ENCODE measurements around the gene ARHGEF2. TPM values are rescaled to one million over a fixed set of nuclear protein-coding genes. Genes with fewer than 3 reads are reported as not detected.

The ARHGEF2 gene
- total RNA-seq, 2 experiments from 2014 or later: 78.8 to 133 TPM

GRCh38 chr1:155946633-155947219 is 31.6 kb downstream of the ARHGEF2 start:
- TF ChIP-seq CTCF (conservative IDR thresholded peaks at IDR 0.05; ENCODE audit: low read length) (no peak), EZH2phosphoT487 (IDR thresholded peaks at IDR 0.05; ENCODE audit: borderline replicate concordance, low read depth, low read length) (no peak)
- ChIA-PET POLR2A (interaction anchor here (0.6 to 4.3 kb wide), 4 partner anchors 13 to 36 kb away, joined by 4 to 34 read pairs (median 25); partner anchors contain the start of genes ARHGEF2 and KHDC4), CTCF (ENCODE audit: unreplicated experiment) (interaction anchor here (1.3 to 1.4 kb wide), 2 partner anchors 31 to 87 kb away, joined by 3 to 4 read pairs; partner anchors contain the start of genes ARHGEF2 and SYT11)
- no peaks in the 10 kb centered on the region for H3K9me2 ChIP-seq (ENCODE audit: insufficient read depth, low read length)
- peak overlapping the region; percentile 96 for H3K27ac ChIP-seq (ENCODE audit: low read depth, low read length, poor library complexity, severe bottlenecking)
- DNase-seq (ENCODE audit: low spot score): no peak
- intact Hi-C loops (cut with micrococcal nuclease; ENCODE audit: unreplicated experiment): loop anchor here (1.0 kb wide), 2 partner anchors 14 to 37 kb away; no protein-coding TSS in a partner anchor
- H3K4me3 ChIP-seq (ENCODE audit: low read depth, low read length, poor library complexity, severe bottlenecking): peak overlapping the region; percentile 37
- H3K9me3 ChIP-seq (ENCODE audit: low read length): no peaks in the 10 kb centered on the region
- H3K36me3 ChIP-seq (ENCODE audit: insufficient read depth, low read length): peaks cover 50% of the 10 kb centered on the region
- BruUV-seq (replicated peaks): no TSS peak
- no peaks in the 10 kb centered on the region for H4K20me1 ChIP-seq (ENCODE audit: insufficient read depth, low read length)
- peak overlapping the region; percentile 89 for H3K4me2 ChIP-seq (ENCODE audit: low read length)
- no peak overlapping the region for H2AFZ ChIP-seq (ENCODE audit: low read length)
- peaks cover 60% of the 10 kb centered on the region for H3K4me1 ChIP-seq (ENCODE audit: insufficient read depth, low read length, poor library complexity, severe bottlenecking)
- H3K79me2 ChIP-seq (ENCODE audit: insufficient read depth, low read depth, low read length): no peaks in the 10 kb centered on the region

GRCh38 chr1:155944444-155944799 is 33.9 kb downstream of the ARHGEF2 start:
- Histone ChIP-seq H3K9me2 (ENCODE audit: insufficient read depth, low read length) (no peaks in the 10 kb centered on the region), H3K27ac (ENCODE audit: low read depth, low read length, poor library complexity, severe bottlenecking) (peak overlapping the region; percentile 96), H2AFZ (ENCODE audit: low read length) (no peak overlapping the region), H3K4me3 (ENCODE audit: low read depth, low read length, poor library complexity, severe bottlenecking) (peak overlapping the region; percentile 13), H4K20me1 (ENCODE audit: insufficient read depth, low read length) (no peaks in the 10 kb centered on the region), H3K36me3 (ENCODE audit: insufficient read depth, low read length) (peaks cover 28% of the 10 kb centered on the region), H3K4me1 (ENCODE audit: insufficient read depth, low read length, poor library complexity, severe bottlenecking) (peaks cover 83% of the 10 kb centered on the region), H3K79me2 (ENCODE audit: insufficient read depth, low read depth, low read length) (no peaks in the 10 kb centered on the region), H3K4me2 (ENCODE audit: low read length) (peak overlapping the region; percentile 89), H3K9me3 (ENCODE audit: low read length) (no peaks in the 10 kb centered on the region)
- BruUV-seq (replicated peaks): no TSS peak
- TF ChIP-seq EZH2phosphoT487 (IDR thresholded peaks at IDR 0.05; ENCODE audit: borderline replicate concordance, low read depth, low read length): no peak
- TF ChIP-seq CTCF (conservative IDR thresholded peaks at IDR 0.05; ENCODE audit: low read length): no peak
- DNase-seq (ENCODE audit: low spot score): peak; percentile 57
- CTCF ChIA-PET (ENCODE audit: unreplicated experiment): interaction anchor here (0.6 to 2.8 kb wide), 5 partner anchors 33 to 87 kb away, joined by 3 to 8 read pairs (median 5); partner anchors contain the start of gene ARHGEF2
- intact Hi-C loops (cut with micrococcal nuclease; ENCODE audit: unreplicated experiment): no loop called here
- POLR2A ChIA-PET: interaction anchor here (0.5 to 4.3 kb wide), 9 partner anchors 10 to 89 kb away, joined by 3 to 34 read pairs (median 3); partner anchors contain the start of genes ARHGEF2, GON4L and KHDC4
